H9 (cell line): ENCODE results near the gene MCM8. TPM values are rescaled to one million over a fixed set of nuclear protein-coding genes. Genes with fewer than 3 reads are reported as not detected.

Experiments
- DNase-seq: peaks from one replicate; pipeline ENCODE4 v3.0.0-alpha.2; 2017
- H2AFZ ChIP-seq: one replicate; pipeline ENCODE4 v1.6.1; 2013; ENCODE audit warnings: mild to moderate bottlenecking, low read length, control low read depth, moderate library complexity
- H2AK5ac ChIP-seq: 2 replicates; pipeline ENCODE4 v1.6.1; 2013; ENCODE audit warnings: low read length, control low read depth, mixed read lengths; ENCODE audit not compliant: insufficient read length
- H2BK120ac ChIP-seq: one replicate; pipeline ENCODE4 v1.6.1; 2013; ENCODE audit warnings: low read depth, mild to moderate bottlenecking, low read length, control low read depth, inconsistent platforms; ENCODE audit not compliant: poor library complexity, severe bottlenecking
- H2BK12ac ChIP-seq: 2 replicates; pipeline ENCODE4 v1.6.1; 2013; ENCODE audit warnings: low read length, control low read depth, mixed read lengths, low read depth; ENCODE audit not compliant: insufficient read length
- H2BK15ac ChIP-seq: 2 replicates; pipeline ENCODE4 v1.6.1; 2013; ENCODE audit warnings: low read depth, low read length, control low read depth
- H2BK20ac ChIP-seq: one replicate; pipeline ENCODE4 v1.6.1; 2013; ENCODE audit warnings: low read depth, mild to moderate bottlenecking, low read length, control low read depth, inconsistent platforms; ENCODE audit not compliant: poor library complexity, severe bottlenecking
- H2BK5ac ChIP-seq: 2 replicates; pipeline ENCODE4 v1.6.1; 2013; ENCODE audit warnings: low read length, control low read depth, mixed read lengths; ENCODE audit not compliant: insufficient read length
- H3K14ac ChIP-seq: 2 replicates; pipeline ENCODE4 v1.6.1; 2013; ENCODE audit warnings: low read length, control low read depth; ENCODE audit not compliant: insufficient read depth
- H3K18ac ChIP-seq: 2 replicates; pipeline ENCODE4 v1.6.1; 2013; ENCODE audit warnings: low read depth, mild to moderate bottlenecking, mixed read lengths, low read length, control low read depth; ENCODE audit not compliant: insufficient read length
- H3K23ac ChIP-seq: 2 replicates; pipeline ENCODE4 v1.6.1; 2013; ENCODE audit warnings: low read length, control low read depth, mixed read lengths, low read depth; ENCODE audit not compliant: insufficient read length
- H3K23me2 ChIP-seq: 2 replicates; pipeline ENCODE4 v1.6.1; 2013; ENCODE audit warnings: low read depth, mild to moderate bottlenecking, mixed read lengths, low read length, control low read depth; ENCODE audit not compliant: insufficient read length, poor library complexity, severe bottlenecking
- H3K27ac ChIP-seq: 2 replicates; pipeline ENCODE4 v1.5.1; 2013; ENCODE audit warnings: low read length, control low read depth, mixed read lengths, low read depth; ENCODE audit not compliant: insufficient read length
- H3K27me3 ChIP-seq: 2 replicates; pipeline ENCODE4 v1.6.1; 2013; ENCODE audit warnings: low read length, control low read depth, inconsistent platforms; ENCODE audit not compliant: insufficient read depth
- H3K4ac ChIP-seq: 2 replicates; pipeline ENCODE4 v1.6.1; 2013; ENCODE audit warnings: low read depth, mild to moderate bottlenecking, control low read depth, inconsistent platforms, low read length, moderate library complexity
- H3K4me1 ChIP-seq: 2 replicates; pipeline ENCODE4 v1.6.1; 2013; ENCODE audit warnings: low read length, control low read depth, inconsistent platforms; ENCODE audit not compliant: insufficient read depth
- H3K4me2 ChIP-seq: 2 replicates; pipeline ENCODE4 v1.6.1; 2013; ENCODE audit warnings: low read length, control low read depth, mixed read lengths; ENCODE audit not compliant: insufficient read length, insufficient read depth
- H3K56ac ChIP-seq: 2 replicates; pipeline ENCODE4 v1.6.1; 2013; ENCODE audit warnings: low read depth, mild to moderate bottlenecking, mixed read lengths, low read length, control low read depth; ENCODE audit not compliant: insufficient read length
- H3K79me1 ChIP-seq: 2 replicates; pipeline ENCODE4 v1.6.1; 2013; ENCODE audit warnings: low read depth, mild to moderate bottlenecking, moderate library complexity, low read length, control low read depth, inconsistent platforms; ENCODE audit not compliant: insufficient read depth, poor library complexity, severe bottlenecking
- H3K79me2 ChIP-seq: 2 replicates; pipeline ENCODE4 v1.6.1; 2013; ENCODE audit warnings: low read length, control low read depth, inconsistent platforms; ENCODE audit not compliant: insufficient read depth
- H3K9ac ChIP-seq: 2 replicates; pipeline ENCODE4 v1.6.1; 2013; ENCODE audit warnings: low read length, control low read depth, mixed read lengths; ENCODE audit not compliant: insufficient read length; ENCODE audit errors: extremely low read depth
- H3K9me3 ChIP-seq: one replicate; pipeline ENCODE4 v1.6.1; 2013; ENCODE audit warnings: low read depth, low read length, inconsistent platforms; ENCODE audit not compliant: control insufficient read depth
- H3T11ph ChIP-seq: one replicate; pipeline ENCODE4 v1.6.1; 2013; ENCODE audit warnings: mild to moderate bottlenecking, low read length, control low read depth, inconsistent platforms
- H4K20me1 ChIP-seq: one replicate; pipeline ENCODE4 v1.6.1; 2013; ENCODE audit not compliant: control insufficient read depth, insufficient read length, insufficient read depth
- H4K5ac ChIP-seq: 2 replicates; pipeline ENCODE4 v1.6.1; 2013; ENCODE audit warnings: low read depth, mild to moderate bottlenecking, mixed read lengths, low read length, control low read depth; ENCODE audit not compliant: insufficient read length
- H4K8ac ChIP-seq: replicated peaks from 2 replicates; pipeline ENCODE4 v1.6.1; 2013; ENCODE audit warnings: low read length, control low read depth, mixed read lengths, low read depth; ENCODE audit not compliant: insufficient read length
- H4K91ac ChIP-seq: 2 replicates; pipeline ENCODE4 v1.6.1; 2013; ENCODE audit warnings: low read depth, mild to moderate bottlenecking, moderate library complexity, mixed read lengths, low read length, control low read depth; ENCODE audit not compliant: insufficient read length
- H3K27ac Mint-ChIP-seq, 3 experiments: 2 replicates in 2 of 3; 3 replicates in 1 of 3; pipeline ENCODE4 v1.8.0; 2020 to 2021; ENCODE audit warnings: mixed read lengths in 3 of 3, mild to moderate bottlenecking in 1 of 3, moderate library complexity in 1 of 3
- H3K27me3 Mint-ChIP-seq: 2 replicates; pipeline ENCODE4 v1.8.0; 2021; ENCODE audit warnings: low read depth, mild to moderate bottlenecking, moderate library complexity, mixed read lengths
- H3K36me3 Mint-ChIP-seq, 3 experiments: 2 replicates in 2 of 3; 3 replicates in 1 of 3; pipeline ENCODE4 v1.8.0; 2020 to 2021; ENCODE audit warnings: low read depth in 3 of 3, mixed read lengths in 3 of 3; ENCODE audit not compliant: insufficient read depth in 1 of 3
- H3K4me1 Mint-ChIP-seq, 2 experiments: 2 replicates each; pipeline ENCODE4 v1.8.0; 2020; ENCODE audit warnings: mixed read lengths in 2 of 2
- H3K4me3 Mint-ChIP-seq, 2 experiments: 2 replicates in 1 of 2; 3 replicates in 1 of 2; pipeline ENCODE4 v1.8.0; 2020 to 2021; ENCODE audit warnings: mild to moderate bottlenecking in 2 of 2, mixed read lengths in 2 of 2, moderate library complexity in 1 of 2
- H3K9me3 Mint-ChIP-seq, 2 experiments: 2 replicates in 1 of 2; 3 replicates in 1 of 2; pipeline ENCODE4 v1.8.0; 2020; ENCODE audit warnings: mild to moderate bottlenecking in 2 of 2, mixed read lengths in 2 of 2, moderate library complexity in 1 of 2
- CTCF ChIP-seq: fragments of 200-600 bp; sonication (generic); conservative IDR thresholded peaks from 3 replicates; pipeline ENCODE4 v1.8.0; 2021; ENCODE audit warnings: antibody characterized with exemption, mild to moderate bottlenecking
- WGBS: extraction: QIAGEN DNeasy Blood & Tissue Kit; methylation state at CpG from one replicate; pipeline ENCODE4 v1.1.7; 2013; ENCODE audit warnings: missing lambda C conversion rate, low lambda C conversion rate, mixed read lengths; ENCODE audit not compliant: insufficient read length; ENCODE audit errors: extremely low coverage; 5-methylcytosine and 5-hydroxymethylcytosine counted together
- total RNA-seq: library from RNA; stranded (reverse); gene quantifications from 2 replicates; pipeline ENCODE4 v1.2.1, GENCODE V29; 2021

The MCM8 gene
- total RNA-seq, 1 experiment from 2014 or later = 32.2 TPM

- Histone ChIP-seq H3K18ac (no peak overlapping the region), H3K79me2 (no peaks in the 10 kb centered on the region), H3K14ac (no peak overlapping the region), H3K79me1 (no peaks in the 10 kb centered on the region), H3K56ac (no peak overlapping the region), H2BK15ac (no peak overlapping the region), H2BK120ac (no peak overlapping the region), H3K23ac (no peak overlapping the region), H4K91ac (no peak overlapping the region), H3K23me2 (no peaks in the 10 kb centered on the region), H3K4ac (no peak overlapping the region), H4K8ac (no peak overlapping the region), H3K27ac (no peak overlapping the region), H2AFZ (no peak overlapping the region), H2BK5ac (no peak overlapping the region), H3T11ph (no peak overlapping the region), H3K9ac (no peak overlapping the region), H3K4me2 (no peak overlapping the region), H3K27me3 (peaks cover 18% of the 10 kb centered on the region; the same call in 1 of the 2 replicates), H2AK5ac (no peak overlapping the region), H3K9me3 (no peaks in the 10 kb centered on the region), H2BK12ac (no peak overlapping the region), H3K4me1 (no peaks in the 10 kb centered on the region), H2BK20ac (no peak overlapping the region), H4K20me1 (no peaks in the 10 kb centered on the region), H4K5ac (no peak overlapping the region)
- WGBS = no CpG with 5 or more reads among the region's 2 CpGs
- Mint-ChIP-seq H3K27me3 (peaks cover 80% of the 10 kb centered on the region), H3K9me3 (no peaks in the 10 kb centered on the region), H3K27ac (no peak overlapping the region), H3K4me3 (no peak overlapping the region), H3K36me3 (peaks cover 32 to 81% (median 65%) of the 10 kb centered on the region in 3 experiments), H3K4me1 (peaks cover 19 to 22% of the 10 kb centered on the region in 2 experiments)
- no peak for DNase-seq
- no peak for TF ChIP-seq CTCF
Measured at GRCh38 chr20:5970381-5970780, 19.9 kb downstream of the MCM8 start.
